ENCODE data around the gene PLEKHG4. TPM values are rescaled to one million over a fixed set of nuclear protein-coding genes. Genes with fewer than 3 reads are reported as not detected.
A peak's percentile ranks its signal among the peaks of the same experiment; 100 is the strongest.

The PLEKHG4 gene
- total RNA-seq, 2 experiments from 2014 or later, result 17.3 to 20.8 TPM

DNA sequence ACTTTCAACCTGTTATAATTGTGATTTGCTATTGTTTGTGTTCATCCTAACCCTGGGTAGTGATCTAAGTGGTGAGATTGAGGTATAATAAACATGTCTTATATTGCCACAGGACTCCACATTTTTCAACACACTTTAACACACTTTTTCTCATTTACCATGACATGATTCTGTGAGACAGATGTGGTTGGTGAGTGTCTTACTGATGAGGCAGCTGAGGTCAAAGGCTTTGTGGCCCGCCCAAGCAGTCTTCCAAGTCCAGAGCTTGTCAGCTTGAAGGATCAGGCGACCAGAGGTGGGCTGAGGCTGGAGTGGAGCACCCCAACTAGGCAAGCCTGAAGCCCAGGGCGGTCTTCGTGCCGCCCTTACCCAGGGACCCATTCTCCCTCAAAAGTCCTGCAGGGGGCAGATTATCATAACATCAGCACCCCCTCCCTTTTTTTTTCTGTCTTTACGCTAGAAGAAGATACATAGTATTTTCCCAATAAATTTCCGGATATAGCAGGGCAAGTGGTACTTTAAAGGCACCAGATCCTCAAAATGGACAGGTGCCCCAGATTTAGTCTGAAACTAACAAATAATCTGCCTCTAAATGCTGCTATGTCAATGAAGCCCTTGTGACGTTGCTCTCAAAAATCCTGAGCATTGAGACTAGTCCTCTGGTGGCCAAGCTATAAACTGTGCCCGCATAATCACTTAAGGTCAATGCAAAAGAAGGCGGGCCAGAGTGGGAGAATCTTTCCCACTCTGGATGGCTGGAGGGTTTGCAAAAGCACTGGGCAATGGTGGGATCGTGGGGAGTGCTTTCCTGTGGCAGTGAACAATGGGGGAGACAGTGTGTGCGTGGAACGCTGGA, 26.1 kb downstream of the PLEKHG4 start:
- DNase-seq, result no peak
- ChIA-PET POLR2A (no interaction called here), CTCF (interaction anchor here (0.8 to 1.2 kb wide), 3 partner anchors 12 to 64 kb away, joined by 3 to 4 read pairs (median 4); partner anchors contain the start of genes KCTD19 and LRRC36)

DNA sequence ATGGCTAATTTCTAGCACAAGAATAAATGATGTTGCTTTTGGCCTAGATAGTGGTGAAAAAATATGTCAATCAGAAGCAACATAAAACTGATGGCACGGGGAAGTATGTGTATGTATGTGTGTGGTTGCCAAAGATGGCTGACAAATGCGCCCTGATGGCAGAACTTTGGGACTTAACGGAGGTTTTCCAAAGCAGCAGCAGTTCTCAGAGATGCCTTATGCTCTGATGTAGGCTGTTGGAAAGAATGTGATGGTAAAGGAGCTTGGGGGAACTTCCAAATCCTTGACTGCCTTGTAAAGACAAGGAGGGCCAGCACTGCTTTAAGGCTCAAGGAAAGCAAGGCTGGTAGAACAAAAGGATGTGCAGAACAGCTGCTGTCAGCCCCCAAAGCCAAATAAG, 31.2 kb downstream of the PLEKHG4 start:
- intact Hi-C loops (cut with micrococcal nuclease), result no loop called here
- TF ChIP-seq, protein P1, sequence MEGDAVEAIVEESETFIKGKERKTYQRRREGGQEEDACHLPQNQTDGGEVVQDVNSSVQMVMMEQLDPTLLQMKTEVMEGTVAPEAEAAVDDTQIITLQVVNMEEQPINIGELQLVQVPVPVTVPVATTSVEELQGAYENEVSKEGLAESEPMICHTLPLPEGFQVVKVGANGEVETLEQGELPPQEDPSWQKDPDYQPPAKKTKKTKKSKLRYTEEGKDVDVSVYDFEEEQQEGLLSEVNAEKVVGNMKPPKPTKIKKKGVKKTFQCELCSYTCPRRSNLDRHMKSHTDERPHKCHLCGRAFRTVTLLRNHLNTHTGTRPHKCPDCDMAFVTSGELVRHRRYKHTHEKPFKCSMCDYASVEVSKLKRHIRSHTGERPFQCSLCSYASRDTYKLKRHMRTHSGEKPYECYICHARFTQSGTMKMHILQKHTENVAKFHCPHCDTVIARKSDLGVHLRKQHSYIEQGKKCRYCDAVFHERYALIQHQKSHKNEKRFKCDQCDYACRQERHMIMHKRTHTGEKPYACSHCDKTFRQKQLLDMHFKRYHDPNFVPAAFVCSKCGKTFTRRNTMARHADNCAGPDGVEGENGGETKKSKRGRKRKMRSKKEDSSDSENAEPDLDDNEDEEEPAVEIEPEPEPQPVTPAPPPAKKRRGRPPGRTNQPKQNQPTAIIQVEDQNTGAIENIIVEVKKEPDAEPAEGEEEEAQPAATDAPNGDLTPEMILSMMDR (IDR thresholded peaks at IDR 0.05), result no peak
- POLR2A ChIA-PET, result interaction anchor here (0.7 to 1.7 kb wide), 3 partner anchors 9 to 28 kb away, joined by 3 to 5 read pairs (median 4); no protein-coding TSS in a partner anchor
- H3K27ac Mint-ChIP-seq, result peak overlapping the region; percentile 94
- H3K36me3 Mint-ChIP-seq (ENCODE audit: low read depth), result no peaks in the 10 kb centered on the region
- no peak overlapping the region for H3K4me3 Mint-ChIP-seq
- ATAC-seq (no peak), DNase-seq (no peak)
- peaks cover 2% of the 10 kb centered on the region for H3K27me3 Mint-ChIP-seq
- H3K4me1 Mint-ChIP-seq (ENCODE audit: low read depth), result peaks cover 36% of the 10 kb centered on the region
- H3K9me3 Mint-ChIP-seq, result no peaks in the 10 kb centered on the region
- CTCF ChIA-PET, result interaction anchor here (1.4 kb wide), 1 partner anchor 15 kb away, joined by 11 read pairs; the partner anchor contains the start of genes KCTD19 and LRRC36

More for the DNA sequence above, 26.1 kb downstream of the PLEKHG4 start:
- TF ChIP-seq, protein P1 (IDR thresholded peaks at IDR 0.05), result no peak
- intact Hi-C loops (cut with micrococcal nuclease), result no loop called here
- H3K36me3 Mint-ChIP-seq (ENCODE audit: low read depth), result no peaks in the 10 kb centered on the region
- peaks cover 10% of the 10 kb centered on the region for H3K4me1 Mint-ChIP-seq (ENCODE audit: low read depth)
- H3K27ac Mint-ChIP-seq, result no peak overlapping the region
- H3K4me3 Mint-ChIP-seq, result no peak overlapping the region
- no peak for ATAC-seq
- no peaks in the 10 kb centered on the region for H3K9me3 Mint-ChIP-seq
- H3K27me3 Mint-ChIP-seq, result peaks cover 2% of the 10 kb centered on the region

DNA sequence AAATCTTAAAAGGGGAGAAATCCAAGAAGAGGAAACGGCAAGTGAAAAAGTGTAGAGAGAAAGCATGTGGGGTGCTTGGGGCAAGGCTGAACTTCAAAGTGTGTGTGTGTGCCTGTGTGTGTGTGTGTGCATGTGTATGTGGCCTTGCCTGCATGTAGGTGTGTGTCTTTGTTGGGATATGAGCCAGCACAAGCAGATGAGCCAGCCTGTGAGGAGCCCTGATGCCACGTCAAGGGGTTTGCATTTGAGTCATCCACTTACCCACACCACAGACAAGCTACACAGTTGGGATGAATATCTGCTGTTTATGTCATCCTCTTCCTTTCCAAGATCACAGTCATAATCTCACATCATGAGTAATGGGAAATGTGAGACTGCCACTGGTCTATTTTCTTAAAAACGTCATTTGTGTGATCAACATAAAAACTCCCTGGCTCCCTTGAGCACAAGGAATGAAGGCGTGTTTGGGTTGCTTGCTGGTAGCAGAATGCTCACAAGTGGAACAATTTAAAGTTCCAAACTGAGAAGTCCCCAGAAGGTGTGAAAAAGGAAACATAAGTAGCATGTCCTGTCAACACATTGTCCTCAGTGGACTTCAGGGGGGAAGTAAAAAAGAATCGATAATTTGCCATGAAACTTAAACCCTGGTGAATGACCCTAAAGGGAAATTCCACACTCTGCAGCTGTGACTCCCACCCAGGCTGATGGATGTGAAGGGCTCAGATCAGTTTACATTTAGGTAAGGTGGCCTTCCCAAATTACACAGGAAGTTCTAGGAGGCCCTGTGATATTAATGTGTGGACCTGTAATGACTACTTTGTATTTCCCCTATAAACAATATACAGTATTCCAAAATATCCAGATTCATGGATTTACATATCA, 32.5 kb downstream of the PLEKHG4 start:
- Mint-ChIP-seq H3K4me3 (peak overlapping the region; percentile 9), H3K27ac (peak overlapping the region; percentile 94), H3K9me3 (no peaks in the 10 kb centered on the region), H3K4me1 (ENCODE audit: low read depth) (peaks cover 36% of the 10 kb centered on the region), H3K36me3 (ENCODE audit: low read depth) (no peaks in the 10 kb centered on the region), H3K27me3 (peaks cover 3% of the 10 kb centered on the region)
- TF ChIP-seq, protein P1 (IDR thresholded peaks at IDR 0.05), result no peak
- ChIA-PET CTCF (interaction anchor here (0.6 to 1.9 kb wide), 6 partner anchors 14 to 88 kb away, joined by 3 to 11 read pairs (median 3); partner anchors contain the start of genes FHOD1, KCTD19 and LRRC36), POLR2A (interaction anchor here (1.1 to 1.7 kb wide), 4 partner anchors 13 to 169 kb away, joined by 3 to 4 read pairs (median 4); partner anchors contain the start of gene ATP6V0D1)
- DNase-seq (peak; percentile 97), ATAC-seq (peak; percentile 95)
- intact Hi-C loops (cut with micrococcal nuclease), result no loop called here

DNA sequence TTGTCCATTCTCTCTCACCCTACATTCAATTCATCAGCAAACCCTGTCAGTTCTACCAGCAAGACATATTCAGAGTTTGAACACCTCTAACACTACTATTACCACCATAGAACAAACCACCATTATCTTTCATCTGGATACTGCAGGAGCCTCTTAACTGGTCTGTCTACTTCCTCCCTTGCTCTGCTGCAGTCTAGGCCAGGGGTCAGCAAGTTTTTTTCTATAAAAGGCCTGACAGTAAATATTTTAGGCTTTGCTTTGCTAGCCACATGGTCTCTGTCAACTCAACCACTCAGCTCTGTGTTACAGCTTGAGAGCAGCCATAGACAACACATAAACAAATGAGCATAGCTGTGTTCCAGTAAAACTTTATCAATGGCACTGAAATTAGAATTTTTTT, 33.4 kb downstream of the PLEKHG4 start:
- H3K36me3 Mint-ChIP-seq (ENCODE audit: low read depth), result no peaks in the 10 kb centered on the region
- DNase-seq (no peak), ATAC-seq (no peak)
- H3K4me1 Mint-ChIP-seq (ENCODE audit: low read depth), result peaks cover 36% of the 10 kb centered on the region
- POLR2A ChIA-PET, result interaction anchor here (1.1 to 1.5 kb wide), 3 partner anchors 12 to 168 kb away, joined by 4 read pairs; partner anchors contain the start of genes ATP6V0D1, KCTD19 and LRRC36
- intact Hi-C loops (cut with micrococcal nuclease), result no loop called here
- TF ChIP-seq, protein P1 (IDR thresholded peaks at IDR 0.05), result no peak
- no peaks in the 10 kb centered on the region for H3K9me3 Mint-ChIP-seq
- peaks cover 3% of the 10 kb centered on the region for H3K27me3 Mint-ChIP-seq
- H3K27ac Mint-ChIP-seq, result peak overlapping the region; percentile 94
- CTCF ChIA-PET, result interaction anchor here (0.6 to 1.9 kb wide), 4 partner anchors 14 to 87 kb away, joined by 3 to 8 read pairs (median 4); partner anchors contain the start of genes KCTD19 and LRRC36
- peak overlapping the region; percentile 2 for H3K4me3 Mint-ChIP-seq

All from activated CD8-positive, alpha-beta T cell treated with anti-CD3 and anti-CD28 coated beads for 36 hours (primary cell).